RPMI8226 (cell line): ENCODE results near the gene CAMK2A.

Experiments used
- DNase-seq: peaks from one replicate; pipeline ENCODE4 v3.0.0-alpha.2; 2015

Gene CAMK2A

DNA sequence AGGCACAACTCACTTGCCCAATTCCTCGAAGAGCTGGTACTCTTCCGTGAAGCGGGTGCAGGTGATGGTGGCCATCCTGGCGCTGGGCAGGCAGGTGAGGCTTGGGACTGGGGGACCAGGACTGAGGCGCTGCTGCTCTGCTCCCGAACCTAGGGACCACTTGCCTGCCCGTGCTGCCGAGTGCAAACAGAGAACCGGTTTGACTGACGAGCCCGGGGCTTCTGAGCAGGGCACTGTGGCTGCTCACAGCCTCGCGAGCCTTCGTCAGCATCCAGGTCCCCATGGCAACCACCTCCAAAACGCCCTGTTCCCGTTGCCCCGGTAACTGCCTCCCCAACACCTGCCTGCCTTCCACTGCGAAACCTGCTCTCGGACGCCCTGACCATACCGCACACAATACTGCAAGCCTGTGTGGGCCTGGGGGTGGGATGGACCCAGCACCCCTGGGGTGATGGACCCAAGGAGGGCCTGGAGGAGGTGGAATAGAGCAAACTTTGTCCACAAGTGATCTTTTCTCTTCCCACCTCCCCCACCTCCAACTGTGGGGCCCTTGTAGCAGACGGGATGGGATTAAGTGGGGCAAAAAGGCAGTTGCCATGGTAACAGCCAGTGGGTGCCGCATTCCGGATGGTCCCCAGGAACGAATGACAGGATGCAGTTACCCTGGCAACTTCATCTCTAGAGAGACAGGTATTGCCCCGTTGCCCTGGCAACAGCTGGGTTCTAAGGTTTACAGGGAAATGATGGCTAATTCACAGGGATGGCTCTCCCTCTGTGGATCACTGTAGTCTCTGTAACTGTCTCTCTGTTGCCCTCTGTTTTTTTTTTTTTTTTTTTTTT is at the start of gene CAMK2A:
Gene CAMK2A (minus strand): TSS at position 223 of the 840 bp plus-strand sequence. CDS start 148 bp downstream, at position 75.
- DNase-seq = peak; percentile 79

DNA sequence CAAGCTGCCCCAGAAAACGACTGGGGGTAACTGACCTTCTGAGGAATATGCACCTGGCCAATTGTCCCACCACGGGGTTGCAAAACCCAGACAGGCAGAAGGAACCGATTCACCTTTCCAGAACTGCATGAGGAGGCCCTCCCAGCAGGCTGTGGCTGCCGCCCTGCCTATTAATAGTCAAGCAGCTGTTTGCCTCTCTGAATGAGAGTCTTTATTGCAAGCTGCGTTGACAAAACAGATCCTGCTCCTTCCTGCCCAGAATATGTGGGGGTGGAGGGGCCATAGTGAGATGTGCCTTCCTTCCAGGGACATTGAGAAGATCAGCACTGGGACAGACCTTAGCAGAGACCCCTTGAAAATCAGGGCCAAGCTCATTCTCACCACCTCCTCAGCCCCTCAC is 49.6 kb upstream of the CAMK2A start:
- peak; percentile 77 for DNase-seq

DNA sequence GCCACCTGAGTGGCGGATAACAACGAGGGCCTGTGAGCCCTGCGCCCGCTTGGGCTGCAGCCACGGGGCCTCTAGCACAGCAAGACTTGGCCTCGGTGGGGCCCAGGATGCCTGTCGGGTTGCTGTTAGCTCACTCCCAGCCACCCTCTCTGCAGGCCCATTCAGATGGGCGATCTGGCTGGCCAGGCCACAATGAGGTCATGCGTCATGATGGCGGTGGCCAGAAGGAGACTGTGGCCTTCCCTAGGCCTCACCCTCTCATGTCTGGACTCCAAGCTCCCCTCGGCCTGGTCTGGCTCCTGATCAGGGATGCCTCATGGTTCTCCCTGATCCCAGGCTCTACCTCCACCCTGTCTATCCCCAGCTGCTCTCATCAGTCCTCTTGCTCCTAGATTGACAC is 49.0 kb upstream of the CAMK2A start:
- DNase-seq = peak; percentile 20

DNA sequence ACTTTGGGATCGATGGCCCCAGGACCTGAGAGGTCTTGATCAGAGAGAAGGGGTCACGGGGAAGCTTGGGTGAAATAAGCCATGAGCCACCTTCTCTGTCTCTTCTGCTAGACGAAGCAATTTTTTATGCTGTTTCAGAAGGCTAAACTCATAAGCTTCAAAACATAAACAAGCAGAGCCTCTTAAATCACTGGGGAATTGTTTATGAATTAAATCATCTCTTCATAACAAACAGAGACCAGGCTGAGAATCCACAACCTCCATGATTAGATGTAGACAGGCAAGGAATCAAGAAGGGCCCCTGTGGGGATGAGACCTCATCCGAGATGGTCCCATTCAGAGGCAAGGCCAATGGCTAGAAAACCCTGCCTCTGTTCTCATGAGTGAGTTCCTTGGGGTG is 46.2 kb upstream of the CAMK2A start:
- DNase-seq = no peak

DNA sequence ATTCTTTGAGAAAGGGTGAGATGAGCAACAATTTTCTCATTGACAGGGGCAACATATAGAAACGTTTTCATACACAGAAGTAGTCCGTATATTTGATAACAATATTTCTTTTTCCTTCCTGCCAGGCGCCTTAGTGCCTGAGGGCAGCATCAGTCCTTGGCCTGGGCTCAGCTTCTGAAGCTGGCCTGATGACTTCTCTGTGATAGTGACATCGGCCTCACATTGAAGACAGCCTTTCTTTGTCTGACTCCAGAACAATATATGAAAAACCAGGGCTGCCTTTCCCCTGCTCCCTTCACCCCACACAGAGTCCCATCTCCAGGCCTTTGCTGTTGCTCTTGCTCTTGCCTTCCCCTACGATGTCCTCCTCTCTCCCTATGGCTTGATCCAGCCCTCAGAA is 43.8 kb upstream of the CAMK2A start:
- no peak for DNase-seq

DNA sequence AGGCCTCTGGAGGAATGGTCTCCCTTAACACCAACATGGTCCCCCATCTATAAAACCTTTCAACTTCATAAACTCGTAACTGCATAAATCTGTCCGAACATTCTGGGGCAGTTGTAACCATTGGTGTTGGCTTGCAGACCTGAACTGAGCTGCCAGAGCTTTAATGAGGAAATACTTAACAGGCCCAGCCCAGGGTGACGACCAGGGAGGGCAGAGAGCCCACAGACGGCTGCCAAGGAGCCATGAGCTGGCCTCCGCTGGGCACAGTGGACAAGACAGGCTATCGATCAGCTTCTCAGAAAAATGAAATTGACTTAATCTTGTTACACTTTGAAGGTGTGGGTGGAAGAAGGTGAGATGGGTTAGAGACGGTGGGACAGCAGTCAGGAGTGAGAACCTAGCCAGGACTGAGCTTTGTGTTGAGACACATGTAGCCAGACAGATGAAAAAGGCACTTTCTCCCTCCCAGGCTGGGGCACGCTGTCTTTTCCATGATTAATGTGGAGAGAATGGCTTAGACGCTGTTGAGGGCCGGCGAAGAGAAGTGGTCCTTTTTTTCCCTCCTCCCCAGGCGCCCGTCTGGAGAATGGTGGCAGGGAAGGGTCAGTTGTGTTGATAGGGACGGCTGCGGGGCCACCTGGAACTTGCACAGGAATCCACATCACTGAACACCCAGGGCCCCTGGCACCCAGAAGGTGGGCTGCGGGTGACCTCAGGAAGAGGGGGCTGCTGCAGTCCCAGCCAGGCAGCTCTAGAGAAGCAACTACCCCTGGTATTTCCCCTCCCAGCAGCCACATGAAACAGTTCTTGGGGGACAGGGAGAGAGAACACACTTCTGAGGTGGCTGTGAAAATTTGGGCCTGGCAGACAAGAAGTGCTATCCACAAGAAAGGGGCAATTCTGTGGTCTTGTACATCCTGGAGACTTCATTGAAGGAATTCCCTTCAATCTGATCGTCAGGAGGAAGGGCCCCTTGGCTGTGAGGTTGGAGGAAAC is 40.6 kb upstream of the CAMK2A start:
- DNase-seq = no peak

DNA sequence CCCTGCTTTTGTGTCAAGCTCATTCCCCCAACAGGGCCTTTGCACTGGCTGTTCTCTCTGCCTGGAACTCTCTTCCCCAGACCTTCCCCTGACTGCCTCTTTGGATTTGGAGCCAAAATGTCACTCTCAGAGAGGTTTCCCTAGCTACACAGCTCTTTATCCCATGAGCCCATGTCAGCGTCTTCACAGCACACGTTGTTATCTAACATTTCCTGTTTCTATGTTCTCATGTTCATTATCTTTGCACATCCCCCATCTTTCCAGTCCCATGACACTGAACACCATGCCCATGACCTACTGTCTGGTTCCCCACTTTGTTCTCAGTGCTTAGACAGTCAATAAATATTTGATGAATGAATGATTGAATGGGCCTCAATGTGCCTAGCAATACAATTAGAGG is 39.5 kb upstream of the CAMK2A start:
- no peak for DNase-seq

DNA sequence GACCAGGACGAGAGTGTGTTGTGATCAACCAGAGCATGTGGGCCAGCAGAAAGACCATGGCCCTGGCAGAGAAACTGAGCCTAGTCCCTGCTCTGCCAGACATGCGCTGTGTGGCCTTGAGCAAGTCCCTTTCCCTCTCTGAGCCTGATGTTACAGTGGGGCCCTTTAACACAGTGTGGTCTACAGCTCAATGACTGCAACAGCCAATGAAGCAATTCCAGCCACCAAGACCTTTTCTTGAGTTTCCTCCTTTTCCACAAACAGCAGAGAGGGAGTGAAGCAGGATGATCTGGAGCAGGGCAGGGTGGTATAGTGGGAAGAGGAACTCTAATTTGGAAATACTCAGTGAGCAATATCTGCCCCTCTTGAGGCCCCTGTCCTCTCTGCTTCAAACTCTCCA is 38.9 kb upstream of the CAMK2A start:
- no peak for DNase-seq

DNA sequence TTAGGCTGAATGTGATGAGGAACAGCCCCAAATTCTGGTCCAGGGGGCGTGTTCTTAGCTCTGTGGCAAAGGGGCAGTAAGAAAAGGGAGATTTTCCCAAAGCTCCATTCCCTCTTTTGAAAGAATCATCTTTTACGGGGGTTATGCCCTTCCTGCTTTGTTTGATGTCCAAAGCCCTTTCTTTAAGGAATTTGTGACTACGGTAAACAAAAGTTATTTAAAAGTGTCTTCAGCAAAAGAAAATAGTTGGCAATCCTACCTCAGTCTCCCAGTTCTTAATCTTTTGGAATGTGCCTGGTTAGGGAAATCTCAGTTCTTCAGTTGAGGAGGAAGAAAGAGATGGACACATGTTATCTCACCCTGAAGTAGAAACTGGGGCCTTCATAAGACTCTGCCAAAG is 37.6 kb upstream of the CAMK2A start:
- DNase-seq = no peak

DNA sequence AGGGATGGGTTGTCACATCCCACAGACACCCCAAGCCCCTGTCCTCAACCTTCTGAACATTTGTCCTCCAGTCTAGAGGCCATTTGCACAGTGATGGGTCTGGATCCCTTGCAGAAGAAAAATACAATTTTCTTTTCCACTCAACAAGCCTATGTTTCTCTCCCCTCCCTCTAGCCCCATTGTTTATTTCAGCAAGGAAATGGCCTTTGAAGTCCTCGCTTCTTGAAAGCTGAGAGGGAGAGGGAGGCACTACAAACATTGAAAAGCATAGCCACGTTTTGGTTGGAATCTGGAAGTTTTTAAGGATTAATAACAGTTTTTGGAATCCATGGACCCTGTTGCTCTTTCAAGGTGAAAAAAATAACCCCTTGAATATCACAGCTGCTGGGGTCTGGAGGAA is 37.1 kb upstream of the CAMK2A start:
- no peak for DNase-seq

DNA sequence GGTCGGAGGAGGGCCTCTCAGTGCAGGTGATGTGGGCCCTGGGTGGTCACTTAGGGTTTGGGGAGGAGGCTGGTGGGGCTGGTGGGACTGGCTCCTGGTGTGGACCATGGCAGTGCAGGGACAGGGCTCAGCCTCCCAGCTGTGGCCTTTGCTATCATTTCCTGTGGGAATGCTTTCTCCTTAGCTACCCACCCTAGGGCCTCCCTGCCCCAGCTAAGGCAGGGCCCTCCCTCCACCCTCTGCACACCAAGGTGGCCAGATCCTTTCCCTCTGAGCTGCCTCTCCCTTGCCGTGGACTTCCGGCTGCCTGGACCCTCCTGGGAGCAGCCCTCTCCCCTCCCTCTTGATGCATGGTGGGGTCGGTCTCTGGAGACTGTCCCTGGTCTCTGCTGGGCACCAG is 35.9 kb upstream of the CAMK2A start:
- no peak for DNase-seq

DNA sequence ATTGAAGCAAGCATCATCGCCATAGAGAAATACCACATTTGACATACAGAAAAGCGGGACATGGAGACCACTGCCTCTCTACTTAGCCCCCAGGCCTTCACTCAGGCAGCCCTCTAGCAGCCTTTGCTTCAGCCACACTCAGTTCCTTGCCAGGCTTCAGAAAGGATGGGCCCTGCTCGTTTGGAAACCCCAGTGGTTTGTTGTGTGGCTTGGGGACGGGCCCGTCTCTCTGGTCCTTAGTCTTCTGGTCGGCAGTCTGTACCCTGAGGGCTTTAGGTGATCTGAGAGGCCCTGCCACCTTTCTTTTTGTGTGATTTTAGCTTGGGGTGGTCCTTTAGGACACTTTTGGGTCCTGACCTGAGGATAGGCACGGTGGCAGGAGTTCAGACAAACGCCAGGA is 34.2 kb upstream of the CAMK2A start:
- DNase-seq = no peak

DNA sequence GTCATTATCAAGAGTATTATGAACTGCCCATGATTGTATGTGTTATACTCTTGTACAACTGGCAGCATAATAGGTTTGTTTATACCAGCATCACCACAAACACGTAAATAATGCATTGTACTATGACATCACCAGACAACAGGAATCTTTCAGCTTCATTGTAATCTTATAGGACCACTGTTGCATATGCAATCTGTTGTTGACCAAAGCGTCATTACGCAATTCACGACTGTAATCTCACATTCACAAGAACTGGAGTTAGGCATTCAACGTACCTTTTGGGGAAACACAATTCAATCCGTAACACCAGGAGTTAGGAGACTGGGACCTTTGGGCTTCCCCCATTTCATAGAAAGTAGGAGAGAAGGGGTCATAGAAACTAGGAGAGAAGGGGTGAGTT is 33.5 kb upstream of the CAMK2A start:
- no peak for DNase-seq

DNA sequence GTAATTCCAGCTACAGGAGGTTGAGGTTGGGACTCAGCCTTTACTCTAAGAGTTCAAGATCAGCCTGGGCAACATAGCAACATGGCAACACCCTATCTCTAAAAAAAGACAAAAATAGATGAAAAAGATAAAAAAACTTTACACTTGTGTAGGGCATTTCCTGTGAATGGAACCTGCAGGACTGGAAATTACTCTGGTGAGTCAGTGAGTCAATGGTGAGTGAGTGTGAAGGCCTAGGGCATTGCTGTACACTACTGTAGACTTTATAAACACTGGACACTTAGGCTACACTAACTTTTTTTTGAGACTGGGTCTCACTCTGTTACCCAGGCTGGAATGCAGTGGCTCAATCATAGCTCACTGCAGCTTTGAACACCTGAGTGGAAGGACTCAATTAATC is 32.6 kb upstream of the CAMK2A start:
- DNase-seq = no peak

DNA sequence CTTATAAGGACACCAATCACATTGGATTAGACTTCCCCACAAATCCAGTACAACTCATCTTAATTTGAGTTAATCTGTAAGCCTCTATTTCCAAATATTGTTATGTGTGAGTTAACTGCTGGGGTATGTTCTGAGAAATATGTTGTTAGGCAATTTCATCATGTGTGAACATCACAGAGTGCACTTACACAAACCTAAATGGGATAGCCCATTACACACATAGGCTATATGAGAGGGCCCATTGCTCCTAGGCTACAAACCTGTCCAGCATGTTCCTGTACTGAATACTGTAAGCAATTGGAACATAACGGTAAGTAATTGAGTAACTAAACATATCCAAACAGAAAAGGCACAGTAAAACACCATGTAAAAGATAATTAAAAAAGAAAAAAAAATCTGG is 32.2 kb upstream of the CAMK2A start:
- no peak for DNase-seq

DNA sequence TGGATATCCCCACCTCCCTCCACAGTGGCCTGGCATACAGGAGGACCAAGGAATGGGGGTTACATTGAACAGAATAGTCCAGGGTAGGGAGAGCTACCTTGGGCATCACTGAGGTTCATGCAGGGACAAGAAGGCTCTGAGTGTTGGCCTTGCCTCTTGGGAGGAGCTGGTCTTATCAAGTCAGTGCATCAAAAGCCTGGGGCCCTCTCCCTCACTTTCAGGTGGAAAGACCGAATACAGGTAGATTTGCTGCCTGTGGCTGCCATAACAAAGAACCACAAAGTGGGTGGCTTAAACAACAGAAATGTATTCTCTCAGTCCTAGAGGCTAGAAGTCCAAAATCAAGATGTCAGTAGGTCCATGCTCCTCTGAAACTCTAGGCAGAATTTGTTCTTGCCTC is 31.6 kb upstream of the CAMK2A start:
- no peak for DNase-seq

DNA sequence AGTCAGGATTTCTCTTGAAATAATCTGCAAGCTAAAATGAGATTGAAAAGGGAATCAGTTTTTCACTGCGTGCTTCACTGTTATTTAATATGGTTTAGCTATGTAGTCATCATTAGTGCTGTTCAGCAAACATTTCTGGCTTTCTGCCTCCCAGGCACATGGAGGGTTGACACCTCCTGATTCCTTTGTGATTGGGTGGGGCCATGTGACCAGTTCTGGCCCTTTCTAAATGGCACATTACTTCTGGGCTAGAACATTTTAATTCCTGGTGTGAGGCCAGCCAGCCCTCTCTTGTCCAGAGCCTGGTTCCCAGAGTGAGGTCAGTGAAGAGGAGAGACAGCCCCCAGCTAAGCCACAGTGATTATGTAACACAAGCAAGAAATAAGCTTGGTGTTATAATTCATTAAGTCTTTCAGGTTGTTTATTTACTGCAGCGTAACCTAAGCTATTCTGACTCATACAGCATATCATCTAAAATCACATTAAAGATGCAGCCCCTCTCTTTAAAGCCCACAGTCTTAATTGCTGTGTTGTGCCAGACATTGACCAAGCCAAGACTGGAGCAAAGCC is 30.6 kb upstream of the CAMK2A start:
- DNase-seq = no peak

DNA sequence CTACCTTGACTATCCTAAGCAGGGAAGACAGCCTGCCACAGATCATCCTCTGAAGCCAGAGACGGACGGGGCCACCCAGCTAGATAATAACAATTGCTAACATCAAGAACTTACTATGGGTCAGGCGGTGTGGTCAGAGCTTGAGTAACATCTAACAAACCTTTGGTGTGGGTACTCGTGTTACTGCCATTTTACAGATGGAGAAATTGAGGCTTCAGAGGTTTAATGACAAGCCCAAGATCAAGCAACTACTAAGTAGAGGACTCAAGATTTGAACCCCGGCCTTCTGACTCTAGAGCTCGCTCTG is 29.9 kb upstream of the CAMK2A start:
- no peak for DNase-seq

DNA sequence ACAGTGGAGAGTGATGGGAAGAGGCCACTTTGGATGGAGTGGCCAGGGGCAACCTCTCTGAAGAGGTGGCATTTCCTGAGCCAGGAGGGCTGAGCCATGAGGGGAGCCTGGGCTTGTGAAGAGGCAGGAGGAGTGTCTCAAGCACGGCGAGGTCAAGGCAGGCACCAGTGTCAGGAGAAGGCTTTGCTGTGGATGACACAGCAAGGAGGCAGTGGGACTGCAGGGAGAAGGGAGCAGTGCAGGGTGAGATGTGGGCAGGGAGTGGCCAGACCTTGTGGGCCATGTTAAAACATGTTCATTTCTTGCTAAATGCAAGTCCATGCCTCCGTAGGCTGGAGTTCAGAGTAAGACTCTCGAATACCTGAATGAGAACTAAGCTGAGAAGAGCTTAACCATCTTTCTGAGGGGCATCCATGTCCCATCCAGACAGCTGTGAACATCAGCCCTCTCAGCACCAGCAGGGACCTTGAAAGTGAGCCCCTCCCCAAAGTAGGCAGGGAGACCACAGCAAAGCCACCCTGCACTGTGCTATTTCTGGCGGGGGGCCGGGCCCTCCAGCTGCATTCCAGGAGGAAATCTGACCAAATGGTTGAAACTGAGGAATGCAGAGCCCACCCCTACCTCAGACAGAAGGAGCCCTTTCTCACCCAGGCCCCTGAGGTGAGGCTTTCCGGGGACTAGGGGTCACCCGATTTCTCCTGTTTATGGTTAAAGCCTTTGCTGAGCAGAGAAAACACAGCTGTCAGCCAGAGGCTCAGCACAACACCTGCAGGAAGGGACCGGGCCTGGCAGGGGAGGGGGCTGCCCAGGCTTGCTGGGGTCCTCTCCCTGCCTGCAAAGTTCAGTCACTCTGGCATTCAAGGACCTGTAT is 29.3 kb upstream of the CAMK2A start:
- DNase-seq = no peak

DNA sequence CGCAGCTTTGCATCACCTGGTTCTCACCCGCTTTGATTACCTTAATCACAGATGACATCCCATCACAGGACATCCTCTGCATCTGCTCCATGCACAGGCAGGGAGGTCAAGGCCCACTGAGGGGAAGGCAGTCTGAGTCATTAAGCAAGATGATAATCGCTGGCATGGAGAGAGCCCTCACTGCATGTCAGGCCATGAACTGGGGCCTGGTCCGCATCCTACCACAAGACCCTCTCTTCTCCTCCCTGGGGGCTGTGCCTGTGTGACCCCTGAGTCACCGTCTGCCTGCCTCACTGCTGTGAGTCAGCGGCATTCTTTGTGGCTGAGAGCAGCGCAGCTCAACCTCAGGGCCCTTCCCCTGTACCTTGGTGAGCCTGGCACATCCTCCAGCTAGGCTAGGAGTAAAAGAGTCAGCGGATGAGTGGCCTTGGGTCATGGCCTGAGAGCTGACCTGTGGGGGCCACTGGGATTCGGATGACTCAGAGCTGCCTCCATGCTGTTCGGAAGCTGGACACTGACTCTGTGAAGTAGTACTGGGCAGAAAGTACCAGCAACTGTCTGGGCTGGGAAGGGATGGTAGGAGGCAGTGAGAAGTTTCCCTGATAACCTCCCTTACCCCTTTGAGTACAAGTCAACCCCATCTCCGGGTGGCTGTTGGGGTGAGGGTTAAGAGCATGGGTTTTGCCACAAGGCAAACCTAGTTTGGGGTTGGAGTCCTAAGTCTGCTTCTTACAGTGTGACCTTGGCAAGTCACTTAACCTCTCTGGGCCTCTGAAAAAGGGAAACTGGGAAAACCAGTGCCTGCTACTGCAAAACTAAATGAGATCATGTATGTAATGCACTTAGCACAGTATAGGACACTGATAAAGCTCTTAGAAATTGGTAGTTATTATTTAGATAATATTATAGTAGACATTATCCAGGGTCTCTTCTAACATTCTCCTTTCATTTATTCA is 27.8 kb upstream of the CAMK2A start:
- DNase-seq = no peak

DNA sequence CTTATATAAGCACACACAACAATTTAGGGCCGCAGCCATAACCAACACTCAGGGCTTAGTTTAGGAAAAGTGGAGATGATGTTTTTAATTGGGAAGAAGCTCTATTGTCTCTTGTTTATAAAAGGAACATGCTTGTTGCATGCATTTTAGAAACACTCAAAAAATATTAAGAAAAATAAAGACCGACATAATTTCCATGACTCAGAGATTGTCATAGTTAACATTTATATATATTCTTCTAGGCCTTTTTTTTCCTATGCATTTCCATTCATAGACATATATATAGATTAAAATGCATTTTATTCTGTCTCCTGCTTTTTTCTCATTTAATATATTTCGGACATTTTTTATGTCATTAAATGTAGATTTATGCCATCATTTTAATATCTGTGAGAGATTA is 26.7 kb upstream of the CAMK2A start:
- no peak for DNase-seq

DNA sequence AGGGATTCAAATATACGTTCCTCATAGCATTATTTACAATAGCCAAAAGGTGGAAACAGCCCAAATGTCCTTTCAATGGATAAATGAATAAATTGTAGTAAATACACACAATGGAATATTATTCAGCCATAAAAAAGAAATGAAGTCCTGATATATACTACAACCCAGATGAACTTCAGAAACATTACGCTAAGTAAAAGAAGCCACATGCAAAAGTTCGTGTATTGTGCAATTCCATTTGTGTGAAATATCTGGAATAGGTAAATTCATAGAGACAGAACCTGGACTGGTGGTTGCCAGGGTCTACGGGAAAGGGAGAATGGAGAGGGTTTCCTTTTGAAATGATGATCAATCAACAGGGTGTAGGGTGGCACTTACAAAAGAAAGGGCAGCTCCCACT is 25.7 kb upstream of the CAMK2A start:
- DNase-seq = no peak
